Suprapubic skin (tissue), 2 donors: Measurements from ENCODE around the gene PRRG4.

Experiments used
- EP300 ChIP-seq: sonication (generic); formaldehyde crosslinking; IDR thresholded peaks from one replicate; pipeline ENCODE4 v1.6.1; 2017; ENCODE audit warnings: antibody characterized with exemption
- POLR2A ChIP-seq, 2 donors: fragments of 450-650 bp; IDR thresholded peaks; one replicate each; pipeline ENCODE4 v1.6.1; 2017; ENCODE audit warnings: antibody characterized with exemption in 2 of 2, mild to moderate bottlenecking in 2 of 2, moderate library complexity in 2 of 2

DNA sequence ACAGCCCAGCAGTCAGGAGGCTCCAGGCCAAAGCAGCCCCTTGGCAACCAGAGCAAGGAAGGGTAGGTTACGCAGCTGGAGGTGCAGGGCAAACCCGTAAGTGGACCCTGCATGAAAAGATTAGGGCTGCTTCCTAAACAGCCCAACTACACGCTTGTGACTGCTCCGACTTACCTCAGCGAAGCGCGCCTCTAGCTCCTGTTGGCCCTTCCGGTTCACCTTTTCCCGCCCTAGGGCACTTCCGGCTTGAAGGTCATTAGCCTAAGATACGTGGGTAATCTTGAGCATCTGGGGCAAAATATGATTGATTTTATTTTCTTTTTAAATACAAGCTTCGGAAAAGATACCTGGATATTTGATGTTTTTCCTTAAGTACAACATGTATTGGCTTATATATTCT is 35.3 kb upstream of the PRRG4 start, which contains the start of gene CCDC73:
- TF ChIP-seq EP300: no peak
- no peak for TF ChIP-seq POLR2A (IDR thresholded peaks at IDR 0.05)
